HFFc6 (cell line): ENCODE results near the gene DENND10. TPM values are rescaled to one million over a fixed set of nuclear protein-coding genes. Genes with fewer than 3 reads are reported as not detected.

Experiments used
- DNase-seq: peaks from one replicate; pipeline ENCODE4 v3.0.0-alpha.2; 2018
- H3K27ac Mint-ChIP-seq: 2 replicates; pipeline ENCODE4 v1.8.0; 2020; ENCODE audit warnings: mild to moderate bottlenecking, mixed read lengths
- H3K27me3 Mint-ChIP-seq: 2 replicates; pipeline ENCODE4 v1.8.0; 2021; ENCODE audit warnings: mild to moderate bottlenecking, moderate library complexity, mixed read lengths; ENCODE audit not compliant: insufficient read depth
- H3K36me3 Mint-ChIP-seq: 2 replicates; pipeline ENCODE4 v1.8.0; 2021; ENCODE audit warnings: low read depth, mixed read lengths
- H3K4me1 Mint-ChIP-seq: 2 replicates; pipeline ENCODE4 v1.8.0; 2020; ENCODE audit warnings: low read depth, mixed read lengths
- H3K4me3 Mint-ChIP-seq: 2 replicates; pipeline ENCODE4 v1.8.0; 2020; ENCODE audit warnings: mild to moderate bottlenecking, moderate library complexity, mixed read lengths
- H3K9me3 Mint-ChIP-seq: 2 replicates; pipeline ENCODE4 v1.8.0; 2020; ENCODE audit warnings: mild to moderate bottlenecking, mixed read lengths
- CTCF ChIP-seq: fragments of 200-600 bp; sonication (generic); IDR thresholded peaks from 2 replicates; pipeline ENCODE4 v1.5.0; 2021; ENCODE audit warnings: antibody characterized with exemption, mild to moderate bottlenecking
- total RNA-seq, 6 experiments: library from RNA; stranded (reverse); fragmentation: NEBNext Ultra II Directional; extraction: Animal tissue kit (Norgen Biotek cat#: 25700); gene quantifications; 2 replicates in 1 of 6; 3 replicates in 5 of 6; pipeline ENCODE4 v1.2.3, GENCODE V29; 2021

The DENND10 gene
- total RNA-seq, 6 experiments from 2014 or later: 43.9 to 53.8 (median 46.8) TPM

GRCh38 chr10:119061352-119061751, 42.6 kb upstream of the DENND10 start:
- Mint-ChIP-seq H3K4me3 (no peak overlapping the region), H3K27ac (no peak overlapping the region)

GRCh38 chr10:119061926-119062325, 42.0 kb upstream of the DENND10 start:
- Mint-ChIP-seq H3K36me3 (peaks cover 55% of the 10 kb centered on the region), H3K9me3 (no peaks in the 10 kb centered on the region), H3K4me1 (no peaks in the 10 kb centered on the region), H3K4me3 (no peak overlapping the region), H3K27ac (no peak overlapping the region), H3K27me3 (peaks cover 1% of the 10 kb centered on the region; the same call in 1 of the 2 replicates)
- no peak for DNase-seq
- TF ChIP-seq CTCF: no peak

More at GRCh38 chr10:119061352-119061751, 42.6 kb upstream of the DENND10 start:
- H3K36me3 Mint-ChIP-seq: peaks cover 61% of the 10 kb centered on the region
- H3K9me3 Mint-ChIP-seq: no peaks in the 10 kb centered on the region
- no peak for DNase-seq
- H3K4me1 Mint-ChIP-seq: no peaks in the 10 kb centered on the region
- TF ChIP-seq CTCF: no peak
- H3K27me3 Mint-ChIP-seq: peaks cover 1% of the 10 kb centered on the region; the same call in 1 of the 2 replicates

- 0 out of 2 replicates have a peak overlapping the region, but pooled peaks have one; percentile 25 for H3K27ac Mint-ChIP-seq
- peaks cover 47% of the 10 kb centered on the region for H3K36me3 Mint-ChIP-seq
Measured at GRCh38 chr10:119070395-119071165, 33.3 kb upstream of the DENND10 start.

GRCh38 chr10:119073584-119073983, 30.3 kb upstream of the DENND10 start:
- Mint-ChIP-seq H3K27me3 (no peaks in the 10 kb centered on the region; the same call in 1 of the 2 replicates), H3K4me3 (no peak overlapping the region), H3K36me3 (peaks cover 47% of the 10 kb centered on the region), H3K9me3 (no peaks in the 10 kb centered on the region), H3K4me1 (peaks cover 28% of the 10 kb centered on the region), H3K27ac (peak overlapping the region; percentile 62; the same call in 1 of the 2 replicates)
- no peak for TF ChIP-seq CTCF
- no peak for DNase-seq

More at GRCh38 chr10:119070395-119071165, 33.3 kb upstream of the DENND10 start:
- Mint-ChIP-seq H3K27me3 (peaks cover 2% of the 10 kb centered on the region), H3K9me3 (no peaks in the 10 kb centered on the region), H3K4me1 (peaks cover 14% of the 10 kb centered on the region), H3K4me3 (no peak overlapping the region)
- DNase-seq: no peak
- TF ChIP-seq CTCF: no peak

GRCh38 chr10:119078422-119079179, 25.3 kb upstream of the DENND10 start:
- Mint-ChIP-seq H3K27ac (peak overlapping the region; percentile 99; the same call in 1 of the 2 replicates), H3K4me3 (peak overlapping the region; percentile 96), H3K27me3 (peaks cover 3% of the 10 kb centered on the region; the same call in 1 of the 2 replicates), H3K9me3 (peaks cover 3% of the 10 kb centered on the region; the same call in 1 of the 2 replicates), H3K36me3 (peaks cover 34% of the 10 kb centered on the region), H3K4me1 (peaks cover 36% of the 10 kb centered on the region)
- DNase-seq: no peak
- no peak for TF ChIP-seq CTCF
